K562 (cell line): ENCODE results near the gene C16orf74.

Experiments
- FOXA1 ChIP-seq: fragments of 450-650 bp; IDR thresholded peaks from 2 replicates; pipeline ENCODE4 v1.6.1; 2016; ENCODE audit warnings: mild to moderate bottlenecking, borderline replicate concordance
- HMGN3 ChIP-seq: IDR thresholded peaks from 2 replicates; pipeline ENCODE4 v1.6.1; 2011; ENCODE audit warnings: borderline replicate concordance, low read depth, mild to moderate bottlenecking, mixed read lengths, low read length; ENCODE audit not compliant: insufficient read length; ENCODE audit errors: extremely low read depth
- ZNF146 ChIP-seq: IDR thresholded peaks from one replicate; pipeline ENCODE4 v1.6.1; 2018; ENCODE audit warnings: missing compliant biosample characterization; ENCODE audit not compliant: unreplicated experiment

DNA sequence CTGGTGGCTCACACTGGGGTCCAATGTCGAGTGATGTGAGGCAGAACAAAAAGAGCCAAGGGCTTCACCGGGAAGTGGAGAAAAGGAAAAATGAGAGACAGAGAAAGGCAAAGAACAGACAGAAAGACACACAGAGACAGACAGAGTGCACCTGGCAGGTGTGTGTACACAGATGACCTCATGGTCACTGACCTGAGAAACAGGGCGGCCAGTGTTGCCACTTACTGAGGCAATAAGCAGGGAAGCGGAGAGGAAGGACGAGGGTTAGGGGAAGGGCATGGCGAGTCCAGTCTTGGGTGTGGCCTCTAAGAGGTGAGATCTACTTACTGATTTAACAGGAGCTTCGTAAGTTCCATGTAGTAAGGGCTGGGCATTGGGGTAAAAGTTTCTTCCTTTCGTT, 69.6 kb downstream of the C16orf74 start:
- TF ChIP-seq ZNF146 (CRISPR knock-in tag) (no peak), FOXA1 (no peak), HMGN3 (no peak)
